Measurements from ENCODE around the gene GPR39.

- TF ChIP-seq CTCF (conservative IDR thresholded peaks at IDR 0.05; ENCODE audit: low read depth, low read length): no peak
- no peak for TF ChIP-seq EZH2 (IDR thresholded peaks at IDR 0.05; ENCODE audit: low read length, unreplicated experiment)
Observed at GRCh38 chr2:132656266-132656975, 239.8 kb downstream of the GPR39 start.

Measured in PC-3 (cell line).